HG02642 (cell line): ENCODE measurements around the gene CAP2.
"Not testable (repeated sequence)": the region's sequence is repeated elsewhere in the genome, so short reads cannot be mapped to it uniquely, and the experiment has no call there.

Source experiments
- ATAC-seq: cut with Tn5 transposase; IDR thresholded peaks from one replicate; pipeline ENCODE4 v1.9.1; 2021; ENCODE audit warnings: mild to moderate bottlenecking; ENCODE audit not compliant: unreplicated experiment, poor library complexity

CAP2 gene

GRCh38 chr6:17552861-17553260, 159.5 kb downstream of the CAP2 start:
- ATAC-seq: no peak

- ATAC-seq: no peak
These were observed 162.6 kb downstream of the CAP2 start for GRCh38 chr6:17556014-17556413.

- ATAC-seq: no peak
These were observed 169.2 kb downstream of the CAP2 start for GRCh38 chr6:17562636-17563035.

GRCh38 chr6:17565399-17565798, 172.0 kb downstream of the CAP2 start:
- no peak for ATAC-seq

- no peak for ATAC-seq
These were observed 181.6 kb downstream of the CAP2 start for GRCh38 chr6:17574866-17575560.

- no peak for ATAC-seq
These were observed 183.7 kb downstream of the CAP2 start for GRCh38 chr6:17577059-17577458.

GRCh38 chr6:17580518-17581048, 187.2 kb downstream of the CAP2 start:
- ATAC-seq: peak; percentile 54

- not testable (repeated sequence) for ATAC-seq
These were observed 187.9 kb downstream of the CAP2 start for GRCh38 chr6:17581282-17581681.

- ATAC-seq: no peak
These were observed 190.4 kb downstream of the CAP2 start for GRCh38 chr6:17583811-17584210.

- peak; percentile 50 for ATAC-seq
These were observed 190.9 kb downstream of the CAP2 start for GRCh38 chr6:17584241-17584803.

GRCh38 chr6:17585766-17586490, 192.5 kb downstream of the CAP2 start:
- no peak for ATAC-seq

GRCh38 chr6:17586623-17587022, 193.2 kb downstream of the CAP2 start:
- not testable (repeated sequence) for ATAC-seq

- ATAC-seq: no peak
These were observed 194.6 kb downstream of the CAP2 start for GRCh38 chr6:17588011-17588410.

GRCh38 chr6:17589406-17590096, 196.2 kb downstream of the CAP2 start:
- ATAC-seq: no peak

GRCh38 chr6:17591287-17591686, 197.9 kb downstream of the CAP2 start:
- no peak for ATAC-seq

GRCh38 chr6:17593246-17593645, 199.9 kb downstream of the CAP2 start:
- no peak for ATAC-seq

- ATAC-seq: no peak
These were observed 202.7 kb downstream of the CAP2 start for GRCh38 chr6:17596085-17596484.

GRCh38 chr6:17599877-17600526, 206.6 kb downstream of the CAP2 start, which contains the start of gene FAM8A1:
Gene FAM8A1, plus strand, starts transcription at chr6:17600302. Its CDS starts 108 bp downstream, at chr6:17600410.
- ATAC-seq: peak; percentile 90

- peak; percentile 54 for ATAC-seq
These were observed 207.4 kb downstream of the CAP2 start for GRCh38 chr6:17600527-17601385.
